WTC11 (cell line): Measurements from ENCODE around the gene SBNO2. TPM values are rescaled to one million over a fixed set of nuclear protein-coding genes. Genes with fewer than 3 reads are reported as not detected.

Experiments used
- ATAC-seq: fragments of 200-7000 bp; cut with Tn5 transposase; 2 replicates; pipeline ENCODE4 v1.10.0; 2021; ENCODE audit warnings: mild to moderate bottlenecking, moderate library complexity
- CTCF ChIA-PET: fragments of 300-600 bp; sonication (Branson Sonifier 250); formaldehyde crosslinking; loops from one replicate; lab custom pipeline; 2021; ENCODE audit warnings: antibody characterized with exemption; lab: Charles Lee
- POLR2A ChIA-PET: fragments of 350-600 bp; sonication (Branson Sonifier 250); formaldehyde crosslinking; loops from one replicate; lab custom pipeline; 2021; ENCODE audit warnings: antibody characterized with exemption; lab: Charles Lee
- DNase-seq: peaks from one replicate; pipeline ENCODE4 v3.0.0; 2021; ENCODE audit warnings: low spot score
- H3K27ac Mint-ChIP-seq: 2 replicates; pipeline ENCODE4 v1.8.0; 2021; ENCODE audit warnings: mixed read lengths
- H3K27me3 Mint-ChIP-seq: 2 replicates; pipeline ENCODE4 v1.8.0; 2021; ENCODE audit warnings: low read depth, mild to moderate bottlenecking, moderate library complexity, mixed read lengths
- H3K36me3 Mint-ChIP-seq: 2 replicates; pipeline ENCODE4 v1.8.0; 2021; ENCODE audit warnings: mixed read lengths
- H3K4me1 Mint-ChIP-seq: 2 replicates; pipeline ENCODE4 v1.8.0; 2022; ENCODE audit warnings: mixed read lengths
- H3K4me3 Mint-ChIP-seq: 2 replicates; pipeline ENCODE4 v1.8.0; 2021; ENCODE audit warnings: mild to moderate bottlenecking, moderate library complexity, mixed read lengths
- H3K9me3 Mint-ChIP-seq: 2 replicates; pipeline ENCODE4 v1.8.0; 2021; ENCODE audit warnings: mixed read lengths
- CREM ChIP-seq: sonication (generic); formaldehyde crosslinking; IDR thresholded peaks from 2 replicates; pipeline ENCODE4 v1.8.1; 2022; ENCODE audit warnings: mild to moderate bottlenecking, missing genetic modification reagents, moderate library complexity
- E2F5 ChIP-seq: sonication (generic); formaldehyde crosslinking; IDR thresholded peaks from 2 replicates; pipeline ENCODE4 v1.8.1; 2022; ENCODE audit warnings: mild to moderate bottlenecking, moderate library complexity, missing genetic modification reagents
- ELF4 ChIP-seq: sonication (generic); formaldehyde crosslinking; IDR thresholded peaks from 2 replicates; pipeline ENCODE4 v1.8.1; 2022; ENCODE audit warnings: low read depth, mild to moderate bottlenecking, moderate library complexity, missing genetic modification reagents
- EMX1 ChIP-seq: fragments of 250-450 bp; sonication (Bioruptor Pico); IDR thresholded peaks from 2 replicates; pipeline ENCODE4 v1.8.0; 2021; ENCODE audit warnings: mild to moderate bottlenecking
- FOXP1 ChIP-seq: sonication (generic); formaldehyde crosslinking; IDR thresholded peaks from 2 replicates; pipeline ENCODE4 v1.8.0; 2022; ENCODE audit warnings: missing genetic modification reagents, mild to moderate bottlenecking, moderate library complexity, borderline replicate concordance
- NFE2L1 ChIP-seq: sonication (generic); formaldehyde crosslinking; IDR thresholded peaks from 2 replicates; pipeline ENCODE4 v1.8.1; 2023; ENCODE audit warnings: missing genetic modification reagents
- NR1H2 ChIP-seq: sonication (generic); formaldehyde crosslinking; IDR thresholded peaks from 2 replicates; pipeline ENCODE4 v1.9.0; 2021; ENCODE audit warnings: mild to moderate bottlenecking, moderate library complexity, missing genetic modification reagents
- NR3C1 ChIP-seq: sonication (generic); formaldehyde crosslinking; conservative IDR thresholded peaks from 2 replicates; pipeline ENCODE4 v1.8.1; 2023; ENCODE audit warnings: low read depth, mild to moderate bottlenecking, missing genetic modification reagents
- PRRX2 ChIP-seq: fragments of 250-450 bp; sonication (Bioruptor Pico); IDR thresholded peaks from 2 replicates; pipeline ENCODE4 v1.8.0; 2021; ENCODE audit warnings: mild to moderate bottlenecking
- SMAD3 ChIP-seq: sonication (generic); formaldehyde crosslinking; IDR thresholded peaks from 2 replicates; pipeline ENCODE4 v1.8.0; 2022; ENCODE audit warnings: missing genetic modification reagents, mild to moderate bottlenecking, borderline replicate concordance
- ZBTB21 ChIP-seq: sonication (generic); formaldehyde crosslinking; IDR thresholded peaks from 2 replicates; pipeline ENCODE4 v1.8.1; 2023; ENCODE audit warnings: mild to moderate bottlenecking, missing genetic modification reagents, borderline replicate concordance
- ZNF219 ChIP-seq: sonication (generic); formaldehyde crosslinking; IDR thresholded peaks from 2 replicates; pipeline ENCODE4 v1.8.0; 2023; ENCODE audit warnings: missing genetic modification reagents, mild to moderate bottlenecking, borderline replicate concordance
- ZNF232 ChIP-seq: sonication (generic); formaldehyde crosslinking; IDR thresholded peaks from 2 replicates; pipeline ENCODE4 v1.8.0; 2022; ENCODE audit warnings: mild to moderate bottlenecking, missing genetic modification reagents
- ZNF281 ChIP-seq: sonication (generic); formaldehyde crosslinking; IDR thresholded peaks from 2 replicates; pipeline ENCODE4 v1.8.0; 2023; ENCODE audit warnings: mild to moderate bottlenecking, missing genetic modification reagents
- total RNA-seq: library from RNA; stranded (reverse); gene quantifications from 3 replicates; pipeline ENCODE4 v1.2.3, GENCODE V29; 2021
- TF ChIP-seq, protein P1 (sequence below): fragments of 250-450 bp; sonication (Bioruptor Pico); IDR thresholded peaks from 2 replicates; pipeline ENCODE4 v1.9.0; 2021; ENCODE audit warnings: mild to moderate bottlenecking
- TF ChIP-seq, protein P2 (sequence below): sonication (generic); formaldehyde crosslinking; IDR thresholded peaks from 2 replicates; pipeline ENCODE4 v1.8.0; 2022; ENCODE audit warnings: mild to moderate bottlenecking, missing genetic modification reagents
- TF ChIP-seq, protein P3 (sequence below): sonication (generic); formaldehyde crosslinking; IDR thresholded peaks from 2 replicates; pipeline ENCODE4 v1.8.1; 2023; ENCODE audit warnings: mild to moderate bottlenecking, missing genetic modification reagents, moderate library complexity
- TF ChIP-seq, protein P4 (sequence below): sonication (generic); formaldehyde crosslinking; conservative IDR thresholded peaks from 2 replicates; pipeline ENCODE4 v1.8.1; 2023; ENCODE audit warnings: mild to moderate bottlenecking, low read depth, missing genetic modification reagents, moderate library complexity
- TF ChIP-seq, protein P5 (sequence below): fragments of 250-450 bp; sonication (Bioruptor Pico); IDR thresholded peaks from 2 replicates; pipeline ENCODE4 v1.8.0; 2021; ENCODE audit warnings: mild to moderate bottlenecking
- TF ChIP-seq, protein P6 (sequence below): fragments of 200-600 bp; IDR thresholded peaks from 2 replicates; pipeline ENCODE4 v1.8.0; 2022; ENCODE audit warnings: antibody characterized with exemption

SBNO2 gene
- total RNA-seq, 1 experiment from 2014 or later, result 57.3 TPM

GRCh38 chr19:1123885-1124677, 50.0 kb downstream of the SBNO2 start (continued):
- TF ChIP-seq, protein P1, sequence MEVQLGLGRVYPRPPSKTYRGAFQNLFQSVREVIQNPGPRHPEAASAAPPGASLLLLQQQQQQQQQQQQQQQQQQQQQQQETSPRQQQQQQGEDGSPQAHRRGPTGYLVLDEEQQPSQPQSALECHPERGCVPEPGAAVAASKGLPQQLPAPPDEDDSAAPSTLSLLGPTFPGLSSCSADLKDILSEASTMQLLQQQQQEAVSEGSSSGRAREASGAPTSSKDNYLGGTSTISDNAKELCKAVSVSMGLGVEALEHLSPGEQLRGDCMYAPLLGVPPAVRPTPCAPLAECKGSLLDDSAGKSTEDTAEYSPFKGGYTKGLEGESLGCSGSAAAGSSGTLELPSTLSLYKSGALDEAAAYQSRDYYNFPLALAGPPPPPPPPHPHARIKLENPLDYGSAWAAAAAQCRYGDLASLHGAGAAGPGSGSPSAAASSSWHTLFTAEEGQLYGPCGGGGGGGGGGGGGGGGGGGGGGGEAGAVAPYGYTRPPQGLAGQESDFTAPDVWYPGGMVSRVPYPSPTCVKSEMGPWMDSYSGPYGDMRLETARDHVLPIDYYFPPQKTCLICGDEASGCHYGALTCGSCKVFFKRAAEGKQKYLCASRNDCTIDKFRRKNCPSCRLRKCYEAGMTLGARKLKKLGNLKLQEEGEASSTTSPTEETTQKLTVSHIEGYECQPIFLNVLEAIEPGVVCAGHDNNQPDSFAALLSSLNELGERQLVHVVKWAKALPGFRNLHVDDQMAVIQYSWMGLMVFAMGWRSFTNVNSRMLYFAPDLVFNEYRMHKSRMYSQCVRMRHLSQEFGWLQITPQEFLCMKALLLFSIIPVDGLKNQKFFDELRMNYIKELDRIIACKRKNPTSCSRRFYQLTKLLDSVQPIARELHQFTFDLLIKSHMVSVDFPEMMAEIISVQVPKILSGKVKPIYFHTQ (CRISPR knock-in tag), result no peak
- TF ChIP-seq NR3C1, result no peak
- TF ChIP-seq, protein P2, sequence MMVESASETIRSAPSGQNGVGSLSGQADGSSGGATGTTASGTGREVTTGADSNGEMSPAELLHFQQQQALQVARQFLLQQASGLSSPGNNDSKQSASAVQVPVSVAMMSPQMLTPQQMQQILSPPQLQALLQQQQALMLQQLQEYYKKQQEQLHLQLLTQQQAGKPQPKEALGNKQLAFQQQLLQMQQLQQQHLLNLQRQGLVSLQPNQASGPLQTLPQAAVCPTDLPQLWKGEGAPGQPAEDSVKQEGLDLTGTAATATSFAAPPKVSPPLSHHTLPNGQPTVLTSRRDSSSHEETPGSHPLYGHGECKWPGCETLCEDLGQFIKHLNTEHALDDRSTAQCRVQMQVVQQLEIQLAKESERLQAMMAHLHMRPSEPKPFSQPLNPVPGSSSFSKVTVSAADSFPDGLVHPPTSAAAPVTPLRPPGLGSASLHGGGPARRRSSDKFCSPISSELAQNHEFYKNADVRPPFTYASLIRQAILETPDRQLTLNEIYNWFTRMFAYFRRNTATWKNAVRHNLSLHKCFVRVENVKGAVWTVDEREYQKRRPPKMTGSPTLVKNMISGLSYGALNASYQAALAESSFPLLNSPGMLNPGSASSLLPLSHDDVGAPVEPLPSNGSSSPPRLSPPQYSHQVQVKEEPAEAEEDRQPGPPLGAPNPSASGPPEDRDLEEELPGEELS (CRISPR knock-in tag), result no peak

DNA sequence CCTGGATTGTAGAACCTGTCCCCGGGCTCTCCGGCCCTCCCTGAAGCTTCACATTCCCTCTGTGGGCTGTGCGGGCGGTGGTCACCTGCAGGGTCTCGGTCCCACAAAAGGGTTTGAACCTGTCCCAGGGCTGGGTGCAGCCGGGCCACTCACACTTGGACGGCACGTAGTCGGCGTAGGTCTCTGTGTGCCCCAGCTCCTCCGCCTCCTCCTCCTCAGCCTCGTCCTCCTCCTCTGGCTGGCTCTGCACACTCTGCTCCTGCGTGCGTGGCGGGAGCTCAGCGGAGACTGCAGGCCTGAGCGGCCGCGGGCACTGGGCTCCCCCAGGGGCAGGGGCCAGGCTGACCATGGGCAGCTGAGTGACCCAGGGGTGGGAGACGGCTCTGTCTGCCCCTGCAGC, 50.7 kb downstream of the SBNO2 start:
- no peaks in the 10 kb centered on the region for H3K27me3 Mint-ChIP-seq
- no peaks in the 10 kb centered on the region for H3K9me3 Mint-ChIP-seq
- no peak overlapping the region for H3K27ac Mint-ChIP-seq
- H3K4me3 Mint-ChIP-seq, result no peak overlapping the region
- POLR2A ChIA-PET, result interaction anchor here (0.6 kb wide), 1 partner anchor 191 kb away, joined by 3 read pairs; no protein-coding TSS in a partner anchor
- ATAC-seq (peak; percentile 22), DNase-seq (no peak)
- CTCF ChIA-PET, result interaction anchor here (0.8 to 2.9 kb wide), 11 partner anchors 10 to 143 kb away, joined by 3 to 46 read pairs (median 4); partner anchors contain the start of genes ARHGAP45 and SBNO2
- H3K36me3 Mint-ChIP-seq, result peaks cover 11% of the 10 kb centered on the region
- no peaks in the 10 kb centered on the region for H3K4me1 Mint-ChIP-seq
- TF ChIP-seq ELF4 (CRISPR knock-in tag) (no peak), EMX1 (CRISPR knock-in tag) (no peak), ZNF281 (CRISPR knock-in tag) (no peak), NFE2L1 (no peak), NR1H2 (CRISPR knock-in tag) (no peak), ZBTB21 (CRISPR knock-in tag) (no peak), PRRX2 (CRISPR knock-in tag) (no peak), ZNF219 (CRISPR knock-in tag) (no peak), CREM (CRISPR knock-in tag) (no peak), SMAD3 (no peak), FOXP1 (no peak), ZNF232 (no peak), E2F5 (CRISPR knock-in tag) (no peak)
- TF ChIP-seq, protein P3, sequence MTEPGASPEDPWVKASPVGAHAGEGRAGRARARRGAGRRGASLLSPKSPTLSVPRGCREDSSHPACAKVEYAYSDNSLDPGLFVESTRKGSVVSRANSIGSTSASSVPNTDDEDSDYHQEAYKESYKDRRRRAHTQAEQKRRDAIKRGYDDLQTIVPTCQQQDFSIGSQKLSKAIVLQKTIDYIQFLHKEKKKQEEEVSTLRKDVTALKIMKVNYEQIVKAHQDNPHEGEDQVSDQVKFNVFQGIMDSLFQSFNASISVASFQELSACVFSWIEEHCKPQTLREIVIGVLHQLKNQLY, result no peak
- TF ChIP-seq, protein P4, sequence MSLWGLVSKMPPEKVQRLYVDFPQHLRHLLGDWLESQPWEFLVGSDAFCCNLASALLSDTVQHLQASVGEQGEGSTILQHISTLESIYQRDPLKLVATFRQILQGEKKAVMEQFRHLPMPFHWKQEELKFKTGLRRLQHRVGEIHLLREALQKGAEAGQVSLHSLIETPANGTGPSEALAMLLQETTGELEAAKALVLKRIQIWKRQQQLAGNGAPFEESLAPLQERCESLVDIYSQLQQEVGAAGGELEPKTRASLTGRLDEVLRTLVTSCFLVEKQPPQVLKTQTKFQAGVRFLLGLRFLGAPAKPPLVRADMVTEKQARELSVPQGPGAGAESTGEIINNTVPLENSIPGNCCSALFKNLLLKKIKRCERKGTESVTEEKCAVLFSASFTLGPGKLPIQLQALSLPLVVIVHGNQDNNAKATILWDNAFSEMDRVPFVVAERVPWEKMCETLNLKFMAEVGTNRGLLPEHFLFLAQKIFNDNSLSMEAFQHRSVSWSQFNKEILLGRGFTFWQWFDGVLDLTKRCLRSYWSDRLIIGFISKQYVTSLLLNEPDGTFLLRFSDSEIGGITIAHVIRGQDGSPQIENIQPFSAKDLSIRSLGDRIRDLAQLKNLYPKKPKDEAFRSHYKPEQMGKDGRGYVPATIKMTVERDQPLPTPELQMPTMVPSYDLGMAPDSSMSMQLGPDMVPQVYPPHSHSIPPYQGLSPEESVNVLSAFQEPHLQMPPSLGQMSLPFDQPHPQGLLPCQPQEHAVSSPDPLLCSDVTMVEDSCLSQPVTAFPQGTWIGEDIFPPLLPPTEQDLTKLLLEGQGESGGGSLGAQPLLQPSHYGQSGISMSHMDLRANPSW (CRISPR knock-in tag), result no peak
- TF ChIP-seq, protein P5, sequence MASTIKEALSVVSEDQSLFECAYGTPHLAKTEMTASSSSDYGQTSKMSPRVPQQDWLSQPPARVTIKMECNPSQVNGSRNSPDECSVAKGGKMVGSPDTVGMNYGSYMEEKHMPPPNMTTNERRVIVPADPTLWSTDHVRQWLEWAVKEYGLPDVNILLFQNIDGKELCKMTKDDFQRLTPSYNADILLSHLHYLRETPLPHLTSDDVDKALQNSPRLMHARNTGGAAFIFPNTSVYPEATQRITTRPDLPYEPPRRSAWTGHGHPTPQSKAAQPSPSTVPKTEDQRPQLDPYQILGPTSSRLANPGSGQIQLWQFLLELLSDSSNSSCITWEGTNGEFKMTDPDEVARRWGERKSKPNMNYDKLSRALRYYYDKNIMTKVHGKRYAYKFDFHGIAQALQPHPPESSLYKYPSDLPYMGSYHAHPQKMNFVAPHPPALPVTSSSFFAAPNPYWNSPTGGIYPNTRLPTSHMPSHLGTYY, result no peak
- TF ChIP-seq, protein P6, sequence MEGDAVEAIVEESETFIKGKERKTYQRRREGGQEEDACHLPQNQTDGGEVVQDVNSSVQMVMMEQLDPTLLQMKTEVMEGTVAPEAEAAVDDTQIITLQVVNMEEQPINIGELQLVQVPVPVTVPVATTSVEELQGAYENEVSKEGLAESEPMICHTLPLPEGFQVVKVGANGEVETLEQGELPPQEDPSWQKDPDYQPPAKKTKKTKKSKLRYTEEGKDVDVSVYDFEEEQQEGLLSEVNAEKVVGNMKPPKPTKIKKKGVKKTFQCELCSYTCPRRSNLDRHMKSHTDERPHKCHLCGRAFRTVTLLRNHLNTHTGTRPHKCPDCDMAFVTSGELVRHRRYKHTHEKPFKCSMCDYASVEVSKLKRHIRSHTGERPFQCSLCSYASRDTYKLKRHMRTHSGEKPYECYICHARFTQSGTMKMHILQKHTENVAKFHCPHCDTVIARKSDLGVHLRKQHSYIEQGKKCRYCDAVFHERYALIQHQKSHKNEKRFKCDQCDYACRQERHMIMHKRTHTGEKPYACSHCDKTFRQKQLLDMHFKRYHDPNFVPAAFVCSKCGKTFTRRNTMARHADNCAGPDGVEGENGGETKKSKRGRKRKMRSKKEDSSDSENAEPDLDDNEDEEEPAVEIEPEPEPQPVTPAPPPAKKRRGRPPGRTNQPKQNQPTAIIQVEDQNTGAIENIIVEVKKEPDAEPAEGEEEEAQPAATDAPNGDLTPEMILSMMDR, result no peak
